ENCODE measurements around the gene SLC9A2. TPM values are rescaled to one million over a fixed set of nuclear protein-coding genes. Genes with fewer than 3 reads are reported as not detected.

The SLC9A2 gene
- total and polyA plus RNA-seq, 2 of the 13 experiments (the other 11 are each of a cell fraction or from before 2014, with no cell fraction given): 0.02 TPM; not detected in 1

- TF ChIP-seq LRRFIP1 (CRISPR knock-in tag; conservative IDR thresholded peaks at IDR 0.05): no peak
- TF ChIP-seq GTF2F1 (IDR thresholded peaks at IDR 0.05; ENCODE audit: low read length): no peak
- peak; percentile 38; the same call in 1 of the 2 replicates for TF ChIP-seq ARID3A (IDR thresholded peaks at IDR 0.05; ENCODE audit: low read depth, low read length)
- no peak for TF ChIP-seq CC2D1A (CRISPR knock-in tag; IDR thresholded peaks at IDR 0.05)
- TF ChIP-seq U2AF2 (IDR thresholded peaks at IDR 0.05; ENCODE audit: low read depth, low read length): no peak
- TF ChIP-seq KMT2A (CRISPR knock-in tag; IDR thresholded peaks at IDR 0.05): no peak
- no peak for TF ChIP-seq HNRNPH1 (optimal IDR thresholded peaks at IDR 0.05; ENCODE audit: low read depth, low read length)
Measured at GRCh38 chr2:102660574-102660973, 41.2 kb downstream of the SLC9A2 start (continued).

GRCh38 chr2:102661846-102662245 is 42.5 kb downstream of the SLC9A2 start:
- no TSS peak for BruUV-seq (replicated peaks)
- ChIA-PET CTCF (ENCODE audit: low intra/inter-chr PET ratio, low total read pairs) (no interaction called here), POLR2A (no interaction called here)
- 61% methylated on average over 5 of the region's 5 CpGs for WGBS (ENCODE audit: low lambda C conversion rate)
- in situ Hi-C loops (cut with HindIII; ENCODE audit: extremely low pct_ligation_motif_present, low pct_unique_long_range_greater_than_20kb) (no loop called here), intact Hi-C loops (cut with micrococcal nuclease; ENCODE audit: unreplicated experiment) (no loop called here)
- Histone ChIP-seq H3K36me3 (replicated peaks in 1 of 2; ENCODE audit: control insufficient read depth in 1 of 2, insufficient read depth in 2 of 2, low read length in 2 of 2) (no peaks in the 10 kb centered on the region), H3K27ac (ENCODE audit: extremely low read length, insufficient read depth, low read length) (no peak overlapping the region), H3K4me1 (ENCODE audit: insufficient read depth, low read length) (0 out of 2 replicates have a peak, but pooled peaks cover 6% of the 10 kb centered on the region), H3K79me2 (ENCODE audit: insufficient read depth, low read length) (no peaks in the 10 kb centered on the region), H3K9me3 (ENCODE audit: low read length) (no peaks in the 10 kb centered on the region), H2AFZ (ENCODE audit: low read length) (no peak overlapping the region), H3K9ac (ENCODE audit: insufficient read depth, low read depth, low read length) (no peak overlapping the region), H4K20me1 (ENCODE audit: insufficient read depth, low read length) (no peaks in the 10 kb centered on the region), H3K4me2 (ENCODE audit: low read depth, low read length) (no peak overlapping the region), H3K27me3 (ENCODE audit: control insufficient read depth in 1 of 2, insufficient read depth in 2 of 2, low read length in 2 of 2) (peaks cover 0 to 16% of the 10 kb centered on the region in 2 experiments; a peak in 1 of 5 replicates), H3K4me3 (replicated peaks in 1 of 3; ENCODE audit: insufficient read depth in 1 of 3, low read depth in 2 of 3, low read length in 3 of 3) (no peak overlapping the region)
- no peak for ATAC-seq
- FAIRE-seq: no peak
- DNase-seq (ENCODE audit: low spot score): no peak
- TF ChIP-seq ZFP90 (CRISPR knock-in tag; IDR thresholded peaks at IDR 0.05; ENCODE audit: borderline replicate concordance) (no peak), HOXA3 (CRISPR knock-in tag; IDR thresholded peaks at IDR 0.05) (no peak), SMC3 (IDR thresholded peaks at IDR 0.05; ENCODE audit: low read length) (no peak), HNRNPH1 (optimal IDR thresholded peaks at IDR 0.05; ENCODE audit: low read depth, low read length) (no peak), ZBTB21 (CRISPR knock-in tag; IDR thresholded peaks at IDR 0.05) (no peak), KDM5B (CRISPR knock-in tag; IDR thresholded peaks at IDR 0.05; ENCODE audit: borderline replicate concordance) (no peak), ZZZ3 (CRISPR knock-in tag; IDR thresholded peaks at IDR 0.05; ENCODE audit: borderline replicate concordance) (no peak), SRSF1 (optimal IDR thresholded peaks at IDR 0.05; ENCODE audit: low read depth, low read length) (no peak), SRSF9 (IDR thresholded peaks at IDR 0.05; ENCODE audit: borderline replicate concordance, insufficient read depth, low read depth, low read length, poor library complexity, severe bottlenecking) (no peak), GTF3A (CRISPR knock-in tag; conservative IDR thresholded peaks at IDR 0.05) (no peak), HOXA5 (CRISPR knock-in tag; IDR thresholded peaks at IDR 0.05) (no peak), PATZ1 (CRISPR knock-in tag; IDR thresholded peaks at IDR 0.05) (no peak)

All from HepG2 (cell line).